Rectal smooth muscle tissue (tissue), 1 donor: ENCODE data around the gene MMP14.
"Not testable (repeated sequence)": the region's sequence is repeated elsewhere in the genome, so short reads cannot be mapped to it uniquely, and the experiment has no call there.

Experiments
- H3K27ac ChIP-seq: one replicate; pipeline ENCODE4 v1.7.0; 2013; ENCODE audit warnings: low read depth, low read length, inconsistent platforms
- H3K27me3 ChIP-seq: one replicate; pipeline ENCODE4 v1.7.0; 2013; ENCODE audit warnings: low read length; ENCODE audit not compliant: control insufficient read depth, insufficient read depth
- H3K36me3 ChIP-seq: one replicate; pipeline ENCODE4 v1.7.0; 2013; ENCODE audit warnings: low read length; ENCODE audit not compliant: control insufficient read depth, insufficient read depth
- H3K4me1 ChIP-seq: one replicate; pipeline ENCODE4 v1.7.0; 2013; ENCODE audit warnings: low read length; ENCODE audit not compliant: control insufficient read depth, insufficient read depth
- H3K4me3 ChIP-seq: one replicate; pipeline ENCODE4 v1.7.0; 2013; ENCODE audit warnings: low read length
- H3K9ac ChIP-seq: one replicate; pipeline ENCODE4 v1.7.0; 2013; ENCODE audit warnings: low read length

The MMP14 gene

GRCh38 chr14:22820731-22821130 lies 15.7 kb upstream of the MMP14 start:
- Histone ChIP-seq H3K36me3 (no peaks in the 10 kb centered on the region), H3K9ac (no peak overlapping the region), H3K4me1 (peaks cover 8% of the 10 kb centered on the region), H3K4me3 (no peak overlapping the region), H3K27me3 (no peaks in the 10 kb centered on the region), H3K27ac (no peak overlapping the region)

GRCh38 chr14:22821193-22822015 lies 15.0 kb upstream of the MMP14 start:
- H3K9ac ChIP-seq: no peak overlapping the region
- no peak overlapping the region for H3K4me3 ChIP-seq
- H3K4me1 ChIP-seq: peaks cover 8% of the 10 kb centered on the region
- no peaks in the 10 kb centered on the region for H3K27me3 ChIP-seq
- H3K27ac ChIP-seq: no peak overlapping the region
- no peaks in the 10 kb centered on the region for H3K36me3 ChIP-seq

DNA sequence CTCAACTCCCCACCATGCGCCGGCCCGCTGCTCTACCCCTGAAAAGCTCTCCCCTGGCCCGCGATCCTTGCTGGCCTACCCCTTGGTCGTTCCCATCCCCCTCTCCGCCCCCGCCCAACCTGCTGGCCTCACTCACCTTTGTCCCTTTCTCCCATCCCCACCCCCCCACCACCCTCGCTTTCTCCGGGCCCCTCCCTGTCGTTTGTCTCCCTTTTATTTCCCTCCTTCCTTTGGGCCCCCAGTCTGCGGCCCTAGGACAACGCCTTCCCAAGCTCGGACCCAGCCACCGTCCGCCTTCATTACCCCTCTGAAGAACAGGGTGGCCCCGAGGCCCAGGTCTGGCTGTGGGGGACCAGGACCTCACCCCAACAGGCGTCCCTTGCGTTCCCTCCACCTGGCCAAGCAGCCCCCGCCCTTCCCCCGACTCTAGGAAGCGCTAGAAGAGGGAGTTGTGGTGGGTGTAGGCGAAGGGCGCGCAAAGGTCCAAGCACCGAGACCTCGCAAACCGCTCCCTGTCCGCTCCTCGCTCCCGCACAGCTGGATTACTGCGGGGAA lies 14.3 kb upstream of the MMP14 start:
- Histone ChIP-seq H3K4me3 (peak overlapping the region; percentile 58), H3K4me1 (peaks cover 8% of the 10 kb centered on the region), H3K27me3 (no peaks in the 10 kb centered on the region), H3K9ac (peak overlapping the region; percentile 55), H3K36me3 (no peaks in the 10 kb centered on the region), H3K27ac (peak overlapping the region; percentile 57)

DNA sequence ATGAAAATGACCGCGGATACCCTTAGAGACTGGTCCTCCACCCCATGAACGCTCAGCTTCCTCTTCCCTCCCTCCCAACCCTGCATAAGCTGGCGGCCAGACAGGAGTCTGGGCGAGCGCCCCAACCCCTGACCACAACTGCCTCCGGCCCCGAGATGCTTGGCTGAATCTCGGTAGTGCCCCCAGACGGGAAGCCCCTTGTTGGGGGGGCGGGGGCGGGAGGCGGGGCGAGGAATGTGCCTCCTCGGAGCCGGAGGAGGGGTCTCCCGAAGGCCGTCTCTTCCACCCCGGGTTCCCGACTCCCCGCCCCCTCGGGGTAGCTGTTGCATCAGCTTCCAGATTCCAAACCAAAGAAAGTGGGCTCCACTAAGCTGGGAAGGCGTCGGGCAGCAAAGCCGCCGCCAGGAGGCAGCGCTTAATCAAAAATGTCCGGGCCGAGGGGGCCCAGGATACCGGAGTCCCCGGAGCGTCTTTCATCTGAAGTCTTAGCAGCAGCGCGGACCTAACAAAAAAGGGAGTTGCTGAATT lies 13.8 kb upstream of the MMP14 start:
- Histone ChIP-seq H3K4me3 (peak overlapping the region; percentile 58), H3K36me3 (no peaks in the 10 kb centered on the region), H3K27ac (no peak overlapping the region), H3K9ac (no peak overlapping the region), H3K27me3 (no peaks in the 10 kb centered on the region), H3K4me1 (peaks cover 8% of the 10 kb centered on the region)

DNA sequence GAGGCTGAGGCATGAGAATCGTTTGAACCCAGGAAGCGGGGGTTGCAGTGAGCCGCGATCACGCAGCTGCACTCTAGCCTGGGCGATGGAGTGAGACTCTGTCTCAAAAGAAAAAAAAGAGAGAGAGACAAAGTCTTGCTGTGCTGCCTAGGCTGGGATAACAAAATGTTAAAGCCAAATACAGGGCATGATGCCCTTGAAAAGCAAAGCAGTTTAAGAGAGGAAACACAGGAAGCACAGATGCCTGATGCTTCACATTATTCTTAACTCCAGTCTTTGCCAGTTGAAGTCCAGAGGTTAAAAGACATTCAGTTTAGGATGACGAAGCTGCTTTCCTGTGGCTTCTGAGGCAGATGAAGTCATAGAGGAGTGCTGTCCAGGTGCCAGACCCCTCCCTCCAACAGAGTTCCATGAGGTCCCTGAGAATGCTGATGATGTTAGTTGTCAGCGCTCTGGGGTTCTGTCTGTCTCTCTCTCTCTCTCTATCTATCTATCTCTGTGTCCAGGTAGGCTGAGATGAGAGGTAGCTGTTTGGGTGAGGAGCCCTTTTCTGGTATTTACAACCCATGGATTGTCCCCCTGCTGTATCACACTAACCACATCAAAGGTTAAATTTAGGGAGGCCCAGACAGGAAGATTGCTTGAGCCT lies 11.6 kb upstream of the MMP14 start:
- no peak overlapping the region for H3K4me3 ChIP-seq
- peaks cover 10% of the 10 kb centered on the region for H3K4me1 ChIP-seq
- no peaks in the 10 kb centered on the region for H3K36me3 ChIP-seq
- no peak overlapping the region for H3K9ac ChIP-seq
- no peaks in the 10 kb centered on the region for H3K27me3 ChIP-seq
- no peak overlapping the region for H3K27ac ChIP-seq

- H3K4me3 ChIP-seq: peak overlapping the region; percentile 98
- H3K4me1 ChIP-seq, H3K36me3 ChIP-seq, H3K27me3 ChIP-seq: not testable (repeated sequence)
- peak overlapping the region; percentile 68 for H3K27ac ChIP-seq
- H3K9ac ChIP-seq: peak overlapping the region; percentile 16
Observed at GRCh38 chr14:22829076-22829660, 7.2 kb upstream of the MMP14 start.

DNA sequence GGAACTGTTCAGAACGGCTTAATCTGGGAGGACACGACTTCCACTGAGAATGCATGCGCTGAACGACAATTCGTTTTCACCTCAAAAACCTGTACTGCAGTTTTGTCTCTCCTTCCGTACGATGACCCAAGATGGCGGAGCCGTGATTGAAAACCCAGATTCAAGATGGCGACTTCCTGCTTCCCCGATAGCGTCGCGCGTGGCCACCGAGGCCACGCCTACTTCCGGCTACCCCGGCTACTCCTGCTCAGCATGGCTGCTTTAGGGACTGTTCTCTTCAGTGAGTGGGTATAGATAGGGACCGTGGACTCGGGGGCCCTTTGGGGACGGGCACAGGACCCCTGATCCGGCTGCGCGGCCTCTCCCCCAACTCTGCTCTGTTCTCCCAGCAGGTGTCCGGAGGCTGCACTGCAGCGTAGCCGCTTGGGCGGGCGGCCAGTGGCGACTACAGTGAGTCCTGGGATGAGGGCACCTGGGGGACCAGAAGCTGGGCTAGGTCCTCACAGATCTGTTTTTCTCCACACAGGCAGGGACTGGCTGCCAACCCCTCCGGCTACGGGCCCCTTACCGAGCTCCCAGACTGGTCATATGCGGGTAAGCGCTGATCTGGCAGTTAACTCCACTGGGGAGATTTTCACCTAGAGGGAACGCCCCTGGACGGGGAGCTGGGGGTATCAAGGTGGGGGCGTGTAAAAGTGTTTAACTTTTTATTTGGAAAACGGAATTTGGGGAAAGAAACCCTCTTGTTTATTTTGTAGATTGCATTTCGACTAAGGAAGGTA lies 6.5 kb upstream of the MMP14 start, which contains the start of gene MRPL52:
MRPL52 (plus strand) TSS at position 227 of the 782 bp plus-strand sequence; CDS start at position 253, 26 bp downstream.
- Histone ChIP-seq H3K4me1 (peaks cover 3% of the 10 kb centered on the region), H3K27me3 (no peaks in the 10 kb centered on the region), H3K36me3 (peaks cover 7% of the 10 kb centered on the region), H3K4me3 (peak within 1 kb of the TSS; percentile 98), H3K9ac (peak within 1 kb of the TSS; percentile 86), H3K27ac (peak within 1 kb of the TSS; percentile 68)

DNA sequence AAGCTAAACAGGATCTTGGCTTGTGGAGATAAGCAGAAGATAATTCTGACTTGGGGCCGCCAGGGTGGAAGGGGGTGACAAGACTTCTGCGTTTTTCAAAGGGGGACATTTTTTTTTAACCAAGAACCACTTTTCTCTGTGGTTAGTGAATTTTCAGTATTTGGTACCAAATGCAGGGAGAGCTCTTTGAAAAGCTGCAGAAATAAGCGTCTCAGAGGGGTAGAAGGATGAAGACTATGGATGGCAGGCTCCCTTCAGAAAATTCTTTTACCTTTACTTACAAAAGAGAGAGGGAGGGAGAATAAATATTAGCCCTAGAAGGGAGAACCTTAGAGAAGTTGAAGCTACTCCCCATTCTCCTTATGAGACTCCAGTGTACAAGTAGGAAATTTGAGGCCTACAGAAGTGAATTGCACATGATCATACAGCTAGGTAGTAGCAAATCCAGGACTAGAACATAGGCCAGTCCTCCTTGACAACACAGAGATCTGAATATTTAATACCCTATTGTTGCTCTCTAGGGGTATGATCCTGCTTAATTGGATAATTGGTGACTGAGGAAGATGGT lies 5.9 kb upstream of the MMP14 start:
- Histone ChIP-seq H3K36me3 (peaks cover 7% of the 10 kb centered on the region), H3K27ac (no peak overlapping the region), H3K4me1 (peaks cover 2% of the 10 kb centered on the region), H3K9ac (peak overlapping the region; percentile 86), H3K4me3 (peak overlapping the region; percentile 98), H3K27me3 (no peaks in the 10 kb centered on the region)

DNA sequence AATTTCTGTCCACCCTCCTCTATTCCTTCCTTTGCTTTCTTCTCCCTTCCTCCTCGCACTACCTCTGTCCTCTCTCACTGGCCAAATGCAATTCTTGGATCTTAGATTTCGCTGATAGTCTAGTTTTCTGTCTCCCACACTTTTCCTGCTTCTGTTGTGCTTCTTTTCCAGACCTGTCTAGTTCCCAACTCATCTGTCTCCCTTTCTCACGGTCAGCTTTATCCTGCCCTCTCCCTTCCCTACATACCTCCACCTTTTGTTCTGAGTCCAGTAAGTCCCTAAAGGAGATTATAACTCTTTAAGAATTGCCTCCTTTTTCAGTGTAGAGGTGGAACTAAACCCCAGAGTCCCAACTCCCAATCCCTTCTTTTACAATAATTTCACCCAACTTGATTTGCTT lies 880 bp upstream of the MMP14 start:
- peaks cover 7% of the 10 kb centered on the region for H3K36me3 ChIP-seq
- H3K27ac ChIP-seq: peak overlapping the region; percentile 96
- peaks cover 15% of the 10 kb centered on the region for H3K4me1 ChIP-seq
- no peaks in the 10 kb centered on the region for H3K27me3 ChIP-seq
- H3K4me3 ChIP-seq: no peak overlapping the region
- H3K9ac ChIP-seq: no peak overlapping the region

DNA sequence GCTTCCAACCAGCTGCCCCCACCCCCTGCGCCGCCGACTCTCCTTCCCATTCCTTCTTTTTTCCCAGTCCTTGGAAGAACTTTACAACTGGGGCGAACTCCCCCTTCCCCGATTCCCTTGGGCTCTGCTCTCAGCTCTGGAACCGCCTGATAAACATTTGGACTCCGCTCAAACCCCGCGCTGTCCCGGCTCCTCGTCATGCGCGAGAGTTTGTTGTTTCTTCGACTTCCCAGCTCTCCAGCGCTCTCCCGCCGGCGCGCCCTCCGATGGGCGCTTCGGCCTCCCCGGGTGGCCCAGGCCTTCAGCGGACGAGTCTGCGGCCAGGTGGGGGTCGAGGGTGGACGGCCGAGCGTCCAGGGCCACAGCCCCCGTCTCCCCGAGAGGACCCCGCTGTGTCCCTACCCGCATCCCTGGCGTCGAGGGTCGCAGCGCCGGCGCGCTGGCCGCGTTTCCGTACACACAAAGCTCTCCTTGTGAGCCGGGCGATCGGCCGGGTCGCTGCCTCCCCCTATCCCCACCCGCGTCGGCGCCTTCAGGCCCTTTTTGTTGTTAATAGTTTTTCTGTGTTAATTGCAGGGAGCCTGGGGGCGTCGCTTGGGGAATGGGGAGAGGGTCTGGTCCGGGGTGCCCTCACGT lies 847 bp downstream of the MMP14 start:
- H3K9ac ChIP-seq: peak overlapping the region; percentile 91
- H3K36me3 ChIP-seq: peaks cover 17% of the 10 kb centered on the region
- no peaks in the 10 kb centered on the region for H3K27me3 ChIP-seq
- H3K4me1 ChIP-seq: peaks cover 15% of the 10 kb centered on the region
- peak overlapping the region; percentile 96 for H3K27ac ChIP-seq
- H3K4me3 ChIP-seq: peak overlapping the region; percentile 94
